Measurements from ENCODE around the gene OSTF1. TPM values are rescaled to one million over a fixed set of nuclear protein-coding genes. Genes with fewer than 3 reads are reported as not detected.

The OSTF1 gene
- total RNA-seq, 2 experiments from 2014 or later: 126 to 132 TPM

GRCh38 chr9:75104607-75105006, 16.3 kb downstream of the OSTF1 start:
- POLR2A ChIA-PET: interaction anchor here (0.8 to 1.5 kb wide), 2 partner anchors 13 to 17 kb away, joined by 3 to 6 read pairs; partner anchors contain the start of genes NMRK1 and OSTF1
- DNase-seq (no peak), ATAC-seq (no peak)
- Mint-ChIP-seq H3K9me3 (ENCODE audit: insufficient read depth) (no peaks in the 10 kb centered on the region), H3K4me3 (no peak overlapping the region), H3K36me3 (ENCODE audit: low read depth) (peaks cover 47% of the 10 kb centered on the region), H3K27me3 (ENCODE audit: low read depth) (no peaks in the 10 kb centered on the region), H3K4me1 (ENCODE audit: low read depth) (peaks cover 36% of the 10 kb centered on the region), H3K27ac (peak overlapping the region; percentile 10)
- CTCF ChIA-PET: interaction anchor here (0.6 to 1.3 kb wide), 6 partner anchors 13 to 152 kb away, joined by 3 to 5 read pairs (median 3); partner anchors contain the start of genes C9orf40, NMRK1 and OSTF1

- POLR2A ChIA-PET: interaction anchor here (0.6 kb wide), 1 partner anchor 120 kb away, joined by 3 read pairs; no protein-coding TSS in a partner anchor
- no peak overlapping the region for H3K4me3 Mint-ChIP-seq
These were observed 16.8 kb downstream of the OSTF1 start for GRCh38 chr9:75105019-75105540.

GRCh38 chr9:75105841-75106240, 17.5 kb downstream of the OSTF1 start:
- H3K9me3 Mint-ChIP-seq (ENCODE audit: insufficient read depth): no peaks in the 10 kb centered on the region
- DNase-seq: no peak
- CTCF ChIA-PET: interaction anchor here (1.2 to 1.3 kb wide), 2 partner anchors 18 to 30 kb away, joined by 3 read pairs; partner anchors contain the start of genes NMRK1 and OSTF1
- no peak for ATAC-seq
- no peaks in the 10 kb centered on the region for H3K27me3 Mint-ChIP-seq (ENCODE audit: low read depth)
- H3K4me3 Mint-ChIP-seq: no peak overlapping the region
- peaks cover 46% of the 10 kb centered on the region for H3K36me3 Mint-ChIP-seq (ENCODE audit: low read depth)
- POLR2A ChIA-PET: interaction anchor here (0.6 kb wide), 1 partner anchor 121 kb away, joined by 3 read pairs; no protein-coding TSS in a partner anchor
- H3K27ac Mint-ChIP-seq: peak overlapping the region; percentile 7
- peaks cover 40% of the 10 kb centered on the region for H3K4me1 Mint-ChIP-seq (ENCODE audit: low read depth)

More at GRCh38 chr9:75105019-75105540, 16.8 kb downstream of the OSTF1 start:
- Mint-ChIP-seq H3K27ac (peak overlapping the region; percentile 10), H3K4me1 (ENCODE audit: low read depth) (peaks cover 37% of the 10 kb centered on the region), H3K9me3 (ENCODE audit: insufficient read depth) (no peaks in the 10 kb centered on the region), H3K36me3 (ENCODE audit: low read depth) (peaks cover 44% of the 10 kb centered on the region), H3K27me3 (ENCODE audit: low read depth) (no peaks in the 10 kb centered on the region)
- CTCF ChIA-PET: interaction anchor here (1.0 to 1.3 kb wide), 5 partner anchors 13 to 152 kb away, joined by 3 to 5 read pairs (median 3); partner anchors contain the start of genes C9orf40, NMRK1 and OSTF1
- DNase-seq (no peak), ATAC-seq (peak; percentile 49)

GRCh38 chr9:75106857-75107256, 18.5 kb downstream of the OSTF1 start:
- peaks cover 44% of the 10 kb centered on the region for H3K36me3 Mint-ChIP-seq (ENCODE audit: low read depth)
- no peak overlapping the region for H3K4me3 Mint-ChIP-seq
- H3K27ac Mint-ChIP-seq: no peak overlapping the region
- ChIA-PET POLR2A (no interaction called here), CTCF (no interaction called here)
- no peaks in the 10 kb centered on the region for H3K9me3 Mint-ChIP-seq (ENCODE audit: insufficient read depth)
- no peaks in the 10 kb centered on the region for H3K27me3 Mint-ChIP-seq (ENCODE audit: low read depth)
- H3K4me1 Mint-ChIP-seq (ENCODE audit: low read depth): peaks cover 39% of the 10 kb centered on the region
- DNase-seq: no peak
- ATAC-seq: no peak

GRCh38 chr9:75108571-75108970, 20.3 kb downstream of the OSTF1 start:
- peaks cover 43% of the 10 kb centered on the region for H3K4me1 Mint-ChIP-seq (ENCODE audit: low read depth)
- DNase-seq (no peak), ATAC-seq (no peak)
- H3K36me3 Mint-ChIP-seq (ENCODE audit: low read depth): peaks cover 39% of the 10 kb centered on the region
- no peak overlapping the region for H3K4me3 Mint-ChIP-seq
- no peaks in the 10 kb centered on the region for H3K9me3 Mint-ChIP-seq (ENCODE audit: insufficient read depth)
- H3K27me3 Mint-ChIP-seq (ENCODE audit: low read depth): no peaks in the 10 kb centered on the region
- no peak overlapping the region for H3K27ac Mint-ChIP-seq
- POLR2A ChIA-PET: no interaction called here
- CTCF ChIA-PET: no interaction called here

GRCh38 chr9:75109210-75109839, 21.0 kb downstream of the OSTF1 start:
- Mint-ChIP-seq H3K4me3 (no peak overlapping the region), H3K27ac (no peak overlapping the region), H3K4me1 (ENCODE audit: low read depth) (peaks cover 37% of the 10 kb centered on the region), H3K27me3 (ENCODE audit: low read depth) (no peaks in the 10 kb centered on the region), H3K9me3 (ENCODE audit: insufficient read depth) (no peaks in the 10 kb centered on the region), H3K36me3 (ENCODE audit: low read depth) (peaks cover 44% of the 10 kb centered on the region)
- POLR2A ChIA-PET: no interaction called here
- no peak for ATAC-seq
- CTCF ChIA-PET: no interaction called here
- DNase-seq: no peak

GRCh38 chr9:75111019-75111622, 22.8 kb downstream of the OSTF1 start:
- no peak for ATAC-seq
- CTCF ChIA-PET: no interaction called here

GRCh38 chr9:75112789-75113188, 24.5 kb downstream of the OSTF1 start:
- Mint-ChIP-seq H3K4me3 (no peak overlapping the region), H3K36me3 (ENCODE audit: low read depth) (peaks cover 37% of the 10 kb centered on the region), H3K4me1 (ENCODE audit: low read depth) (peaks cover 22% of the 10 kb centered on the region), H3K27ac (no peak overlapping the region), H3K27me3 (ENCODE audit: low read depth) (no peaks in the 10 kb centered on the region), H3K9me3 (ENCODE audit: insufficient read depth) (no peaks in the 10 kb centered on the region)
- ATAC-seq (no peak), DNase-seq (no peak)
- ChIA-PET CTCF (no interaction called here), POLR2A (no interaction called here)

More at GRCh38 chr9:75111019-75111622, 22.8 kb downstream of the OSTF1 start:
- H3K4me1 Mint-ChIP-seq (ENCODE audit: low read depth): peaks cover 20% of the 10 kb centered on the region
- peaks cover 35% of the 10 kb centered on the region for H3K36me3 Mint-ChIP-seq (ENCODE audit: low read depth)
- H3K4me3 Mint-ChIP-seq: no peak overlapping the region
- POLR2A ChIA-PET: interaction anchor here (0.6 kb wide), 1 partner anchor 1966 kb away, joined by 4 read pairs; no protein-coding TSS in a partner anchor
- H3K27me3 Mint-ChIP-seq (ENCODE audit: low read depth): no peaks in the 10 kb centered on the region
- no peaks in the 10 kb centered on the region for H3K9me3 Mint-ChIP-seq (ENCODE audit: insufficient read depth)
- no peak overlapping the region for H3K27ac Mint-ChIP-seq
- DNase-seq: no peak

- ChIA-PET POLR2A (no interaction called here), CTCF (no interaction called here)
- peaks cover 20% of the 10 kb centered on the region for H3K4me1 Mint-ChIP-seq (ENCODE audit: low read depth)
- H3K27ac Mint-ChIP-seq: no peak overlapping the region
- H3K4me3 Mint-ChIP-seq: no peak overlapping the region
- DNase-seq (no peak), ATAC-seq (no peak)
- H3K9me3 Mint-ChIP-seq (ENCODE audit: insufficient read depth): no peaks in the 10 kb centered on the region
- peaks cover 49% of the 10 kb centered on the region for H3K36me3 Mint-ChIP-seq (ENCODE audit: low read depth)
- no peaks in the 10 kb centered on the region for H3K27me3 Mint-ChIP-seq (ENCODE audit: low read depth)
These were observed 28.0 kb downstream of the OSTF1 start for GRCh38 chr9:75116306-75116705.

GRCh38 chr9:75117564-75117963, 29.2 kb downstream of the OSTF1 start:
- H3K27ac Mint-ChIP-seq: no peak overlapping the region
- H3K4me3 Mint-ChIP-seq: no peak overlapping the region
- H3K9me3 Mint-ChIP-seq (ENCODE audit: insufficient read depth): no peaks in the 10 kb centered on the region
- ChIA-PET POLR2A (no interaction called here), CTCF (interaction anchor here (0.7 kb wide), 1 partner anchor 31 kb away, joined by 3 read pairs; no protein-coding TSS in a partner anchor)
- H3K36me3 Mint-ChIP-seq (ENCODE audit: low read depth): peaks cover 56% of the 10 kb centered on the region
- ATAC-seq (no peak), DNase-seq (no peak)
- H3K27me3 Mint-ChIP-seq (ENCODE audit: low read depth): no peaks in the 10 kb centered on the region
- H3K4me1 Mint-ChIP-seq (ENCODE audit: low read depth): peaks cover 19% of the 10 kb centered on the region

GRCh38 chr9:75120686-75121085, 32.4 kb downstream of the OSTF1 start:
- H3K4me1 Mint-ChIP-seq (ENCODE audit: low read depth): peaks cover 22% of the 10 kb centered on the region
- ATAC-seq (no peak), DNase-seq (no peak)
- H3K27me3 Mint-ChIP-seq (ENCODE audit: low read depth): no peaks in the 10 kb centered on the region
- ChIA-PET CTCF (interaction anchor here (0.9 kb wide), 1 partner anchor 92 kb away, joined by 3 read pairs; the partner anchor contains the start of gene CARNMT1), POLR2A (no interaction called here)
- H3K27ac Mint-ChIP-seq: no peak overlapping the region
- H3K36me3 Mint-ChIP-seq (ENCODE audit: low read depth): peaks cover 59% of the 10 kb centered on the region
- H3K4me3 Mint-ChIP-seq: no peak overlapping the region
- H3K9me3 Mint-ChIP-seq (ENCODE audit: insufficient read depth): no peaks in the 10 kb centered on the region
